CD4-positive, CD25-positive, alpha-beta regulatory T cell (primary cell): ENCODE data around the gene MYH14. TPM values are rescaled to one million over a fixed set of nuclear protein-coding genes. Genes with fewer than 3 reads are reported as not detected.

Experiments
- ATAC-seq, 2 donors: fragments of 150-1000 bp; cut with Tn5 transposase; one replicate each; pipeline ENCODE4 v1.10.0; 2021; ENCODE audit warnings: low read depth in 2 of 2, moderate number of reproducible peaks in 2 of 2, moderate library complexity in 1 of 2
- DNase-seq, 3 donors: peaks; one replicate each; pipeline versions ENCODE4 v3.0.0 to v3.0.0-alpha.2; 2012 to 2022; ENCODE audit warnings: mixed read lengths in 1 of 3
- H3K27ac ChIP-seq: one replicate; pipeline ENCODE4 v1.7.0; 2013; ENCODE audit warnings: mild to moderate bottlenecking, low read length; ENCODE audit not compliant: insufficient read depth, poor library complexity, severe bottlenecking
- H3K27me3 ChIP-seq: one replicate; pipeline ENCODE4 v1.7.0; 2013; ENCODE audit warnings: low read length; ENCODE audit not compliant: control insufficient read depth, insufficient read depth
- H3K36me3 ChIP-seq: one replicate; pipeline ENCODE4 v1.7.0; 2013; ENCODE audit warnings: mild to moderate bottlenecking, low read length, moderate library complexity; ENCODE audit not compliant: control insufficient read depth, insufficient read depth
- H3K4me1 ChIP-seq: 2 replicates; pipeline ENCODE4 v1.7.0; 2013; ENCODE audit warnings: mild to moderate bottlenecking, low read length; ENCODE audit not compliant: insufficient read depth, control insufficient read depth, poor library complexity, severe bottlenecking
- H3K4me3 ChIP-seq: one replicate; pipeline ENCODE4 v1.7.0; 2013; ENCODE audit warnings: low read depth, mild to moderate bottlenecking, low read length, moderate library complexity
- H3K9me3 ChIP-seq, 2 experiments: 1 replicate in 1 of 2; 2 replicates in 1 of 2; pipeline ENCODE4 v1.7.0; 2013; ENCODE audit warnings: low read length in 2 of 2, mild to moderate bottlenecking in 1 of 2, moderate library complexity in 1 of 2; ENCODE audit not compliant: control insufficient read depth in 2 of 2
- H3K27ac Mint-ChIP-seq, 3 donors: one replicate each; pipeline ENCODE4 v1.8.0; 2020 to 2022; ENCODE audit warnings: mild to moderate bottlenecking in 3 of 3, mixed read lengths in 3 of 3, moderate library complexity in 2 of 3
- H3K27me3 Mint-ChIP-seq: one replicate; pipeline ENCODE4 v1.8.0; 2022; ENCODE audit warnings: mild to moderate bottlenecking, mixed read lengths
- H3K36me3 Mint-ChIP-seq: one replicate; pipeline ENCODE4 v1.8.0; 2020; ENCODE audit warnings: mixed read lengths
- H3K4me1 Mint-ChIP-seq, 4 donors: one replicate each; pipeline ENCODE4 v1.8.0; 2020 to 2022; ENCODE audit warnings: mixed read lengths in 4 of 4, mild to moderate bottlenecking in 1 of 4
- H3K4me3 Mint-ChIP-seq, 4 donors: one replicate each; pipeline ENCODE4 v1.8.0; 2020 to 2022; ENCODE audit warnings: mild to moderate bottlenecking in 4 of 4, mixed read lengths in 4 of 4, moderate library complexity in 3 of 4
- H3K9me3 Mint-ChIP-seq, 7 donors: one replicate each; pipeline ENCODE4 v1.8.0; 2020 to 2022; ENCODE audit warnings: mixed read lengths in 7 of 7, mild to moderate bottlenecking in 3 of 7, moderate library complexity in 2 of 7
- polyA plus RNA-seq, 4 donors: library from polyadenylated mRNA; unstranded; fragments of 300-500 nt; fragmentation: Illumina TruSeq; gene quantifications; one replicate each; pipeline ENCODE4 v1.2.3, GENCODE V29; 2021
- total RNA-seq: library from RNA; stranded (reverse); gene quantifications from one replicate; pipeline ENCODE4 v1.2.3, GENCODE V29; 2022

MYH14 gene
- total and polyA plus RNA-seq, 5 donors from 2014 or later = not detected

- no peak for ATAC-seq
- Histone ChIP-seq H3K4me3 (no peak overlapping the region), H3K4me1 (no peaks in the 10 kb centered on the region), H3K27ac (no peak overlapping the region), H3K36me3 (no peaks in the 10 kb centered on the region), H3K27me3 (no peaks in the 10 kb centered on the region), H3K9me3 (peaks cover 0 to 4% of the 10 kb centered on the region in 2 experiments)
- Mint-ChIP-seq H3K4me1 (no peaks in the 10 kb centered on the region), H3K27ac (no peak overlapping the region), H3K27me3 (peaks cover 4% of the 10 kb centered on the region), H3K9me3 (peaks cover 0 to 4% (median 0%) of the 10 kb centered on the region in 7 donors), H3K4me3 (no peak overlapping the region), H3K36me3 (peaks cover 3% of the 10 kb centered on the region)
- DNase-seq = no peak
These were observed 69.0 kb downstream of the MYH14 start for GRCh38 chr19:50272263-50272897.

- no peak overlapping the region for H3K4me3 ChIP-seq
- no peaks in the 10 kb centered on the region for H3K36me3 ChIP-seq
- H3K27me3 ChIP-seq = no peaks in the 10 kb centered on the region
- Mint-ChIP-seq H3K36me3 (no peaks in the 10 kb centered on the region), H3K27me3 (peaks cover 4% of the 10 kb centered on the region), H3K27ac (no peak overlapping the region), H3K4me1 (no peaks in the 10 kb centered on the region), H3K9me3 (peaks cover 0 to 4% (median 0%) of the 10 kb centered on the region in 7 donors), H3K4me3 (no peak overlapping the region)
- H3K27ac ChIP-seq = no peak overlapping the region
- H3K9me3 ChIP-seq = no peaks in the 10 kb centered on the region
- ATAC-seq (no peak), DNase-seq (no peak)
- H3K4me1 ChIP-seq = no peaks in the 10 kb centered on the region
These were observed 70.4 kb downstream of the MYH14 start for GRCh38 chr19:50273821-50274220.

GRCh38 chr19:50275577-50276368, 72.4 kb downstream of the MYH14 start:
- no peak overlapping the region for H3K27ac ChIP-seq
- H3K9me3 ChIP-seq = no peaks in the 10 kb centered on the region
- ATAC-seq (no peak), DNase-seq (no peak)
- H3K36me3 ChIP-seq = no peaks in the 10 kb centered on the region
- H3K4me3 ChIP-seq = no peak overlapping the region
- no peaks in the 10 kb centered on the region for H3K27me3 ChIP-seq
- Mint-ChIP-seq H3K4me1 (no peaks in the 10 kb centered on the region), H3K36me3 (no peaks in the 10 kb centered on the region), H3K4me3 (no peak overlapping the region), H3K27me3 (peaks cover 5% of the 10 kb centered on the region), H3K27ac (no peak overlapping the region), H3K9me3 (peaks cover 0 to 4% (median 0%) of the 10 kb centered on the region in 7 donors)
- no peaks in the 10 kb centered on the region for H3K4me1 ChIP-seq

GRCh38 chr19:50276370-50277063, 73.1 kb downstream of the MYH14 start:
- Mint-ChIP-seq H3K4me3 (no peak overlapping the region), H3K9me3 (peaks cover 0 to 4% (median 0%) of the 10 kb centered on the region in 7 donors), H3K27me3 (peaks cover 5% of the 10 kb centered on the region), H3K36me3 (no peaks in the 10 kb centered on the region), H3K27ac (no peak overlapping the region), H3K4me1 (no peaks in the 10 kb centered on the region)
- Histone ChIP-seq H3K9me3 (no peaks in the 10 kb centered on the region), H3K36me3 (no peaks in the 10 kb centered on the region), H3K27ac (no peak overlapping the region), H3K27me3 (no peaks in the 10 kb centered on the region), H3K4me1 (no peaks in the 10 kb centered on the region), H3K4me3 (no peak overlapping the region)
- DNase-seq (no peak), ATAC-seq (no peak)

- Mint-ChIP-seq H3K27ac (no peak overlapping the region), H3K4me1 (no peaks in the 10 kb centered on the region), H3K27me3 (peaks cover 5% of the 10 kb centered on the region), H3K4me3 (no peak overlapping the region), H3K36me3 (no peaks in the 10 kb centered on the region), H3K9me3 (peaks cover 0 to 6% (median 0%) of the 10 kb centered on the region in 7 donors)
- no peak overlapping the region for H3K4me3 ChIP-seq
- ATAC-seq (no peak), DNase-seq (no peak)
- no peaks in the 10 kb centered on the region for H3K27me3 ChIP-seq
- H3K9me3 ChIP-seq = no peaks in the 10 kb centered on the region
- H3K27ac ChIP-seq = no peak overlapping the region
- no peaks in the 10 kb centered on the region for H3K4me1 ChIP-seq
- H3K36me3 ChIP-seq = no peaks in the 10 kb centered on the region
These were observed 74.7 kb downstream of the MYH14 start for GRCh38 chr19:50277966-50278580.

- H3K9me3 Mint-ChIP-seq = peaks cover 0 to 6% (median under 1%) of the 10 kb centered on the region in 7 donors
- DNase-seq (no peak), ATAC-seq (no peak)
- no peaks in the 10 kb centered on the region for H3K27me3 ChIP-seq
- no peaks in the 10 kb centered on the region for H3K4me1 Mint-ChIP-seq
- H3K4me3 ChIP-seq = no peak overlapping the region
- H3K9me3 ChIP-seq = peaks cover 0 to 1% of the 10 kb centered on the region in 2 experiments
- no peaks in the 10 kb centered on the region for H3K36me3 ChIP-seq
- H3K27ac Mint-ChIP-seq = no peak overlapping the region
- no peak overlapping the region for H3K27ac ChIP-seq
- H3K36me3 Mint-ChIP-seq = no peaks in the 10 kb centered on the region
- H3K4me3 Mint-ChIP-seq = no peak overlapping the region
- no peaks in the 10 kb centered on the region for H3K4me1 ChIP-seq
- H3K27me3 Mint-ChIP-seq = peaks cover 5% of the 10 kb centered on the region
These were observed 76.7 kb downstream of the MYH14 start for GRCh38 chr19:50280074-50280473.

- Histone ChIP-seq H3K36me3 (no peaks in the 10 kb centered on the region), H3K27me3 (no peaks in the 10 kb centered on the region), H3K27ac (no peak overlapping the region), H3K4me3 (no peak overlapping the region), H3K4me1 (no peaks in the 10 kb centered on the region), H3K9me3 (peaks cover 7 to 9% of the 10 kb centered on the region in 2 experiments)
- Mint-ChIP-seq H3K27me3 (peaks cover 9% of the 10 kb centered on the region), H3K36me3 (no peaks in the 10 kb centered on the region), H3K27ac (no peak overlapping the region), H3K9me3 (peaks cover 0 to 10% (median 4%) of the 10 kb centered on the region in 7 donors), H3K4me1 (no peaks in the 10 kb centered on the region), H3K4me3 (no peak overlapping the region)
- DNase-seq (no peak), ATAC-seq (no peak)
These were observed 77.6 kb downstream of the MYH14 start for GRCh38 chr19:50280983-50281382.
